ENCODE results near the gene MYH6.
"Not testable (repeated sequence)": the region's sequence is repeated elsewhere in the genome, so short reads cannot be mapped to it uniquely, and the experiment has no call there.

DNA sequence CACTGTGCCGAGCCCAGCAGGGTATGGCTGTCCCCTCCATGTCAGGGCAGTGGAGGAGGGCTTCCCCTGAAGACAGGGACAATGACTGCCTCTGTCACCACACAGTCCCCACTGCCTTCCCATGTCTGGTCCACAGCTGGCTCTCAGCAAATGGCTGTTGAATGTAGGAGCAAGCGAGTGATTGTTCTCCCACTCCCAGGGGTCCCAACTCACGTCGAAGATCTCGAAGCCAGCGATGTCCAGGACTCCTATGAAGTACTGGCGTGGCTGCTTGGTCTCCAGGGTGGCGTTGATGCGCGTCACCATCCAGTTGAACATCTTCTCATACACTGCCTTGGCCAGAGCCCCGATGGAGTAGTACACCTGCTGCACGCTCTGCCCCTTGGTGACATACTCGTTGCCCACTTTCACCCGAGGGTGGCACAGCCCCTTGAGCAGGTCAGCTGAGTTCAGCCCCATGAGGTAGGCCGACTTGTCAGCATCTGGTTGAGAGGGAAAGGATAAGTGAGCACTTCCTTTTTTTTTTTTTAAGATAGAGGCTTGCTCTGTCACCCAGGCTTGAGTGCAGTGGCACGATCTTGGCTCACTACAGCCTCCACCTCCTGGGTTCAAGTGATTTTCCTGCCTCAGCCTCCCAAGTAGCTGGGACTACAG is 7.5 kb downstream of the MYH6 start:
- TF ChIP-seq EZH2 (IDR thresholded peaks at IDR 0.05; ENCODE audit: borderline replicate concordance, low read depth, low read length, poor library complexity, severe bottlenecking), result not testable (repeated sequence)
- TF ChIP-seq, protein P1, sequence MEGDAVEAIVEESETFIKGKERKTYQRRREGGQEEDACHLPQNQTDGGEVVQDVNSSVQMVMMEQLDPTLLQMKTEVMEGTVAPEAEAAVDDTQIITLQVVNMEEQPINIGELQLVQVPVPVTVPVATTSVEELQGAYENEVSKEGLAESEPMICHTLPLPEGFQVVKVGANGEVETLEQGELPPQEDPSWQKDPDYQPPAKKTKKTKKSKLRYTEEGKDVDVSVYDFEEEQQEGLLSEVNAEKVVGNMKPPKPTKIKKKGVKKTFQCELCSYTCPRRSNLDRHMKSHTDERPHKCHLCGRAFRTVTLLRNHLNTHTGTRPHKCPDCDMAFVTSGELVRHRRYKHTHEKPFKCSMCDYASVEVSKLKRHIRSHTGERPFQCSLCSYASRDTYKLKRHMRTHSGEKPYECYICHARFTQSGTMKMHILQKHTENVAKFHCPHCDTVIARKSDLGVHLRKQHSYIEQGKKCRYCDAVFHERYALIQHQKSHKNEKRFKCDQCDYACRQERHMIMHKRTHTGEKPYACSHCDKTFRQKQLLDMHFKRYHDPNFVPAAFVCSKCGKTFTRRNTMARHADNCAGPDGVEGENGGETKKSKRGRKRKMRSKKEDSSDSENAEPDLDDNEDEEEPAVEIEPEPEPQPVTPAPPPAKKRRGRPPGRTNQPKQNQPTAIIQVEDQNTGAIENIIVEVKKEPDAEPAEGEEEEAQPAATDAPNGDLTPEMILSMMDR (conservative IDR thresholded peaks at IDR 0.05; ENCODE audit: low read depth, low read length), result not testable (repeated sequence)

All from A673 (cell line).